ENCODE data around the gene GABRB1. TPM values are rescaled to one million over a fixed set of nuclear protein-coding genes. Genes with fewer than 3 reads are reported as not detected.

Gene GABRB1
- total and polyA plus RNA-seq, 2 of the 8 experiments (the other 6 are each of a cell fraction or from before 2014, with no cell fraction given): 0.22 to 0.38 TPM

DNA sequence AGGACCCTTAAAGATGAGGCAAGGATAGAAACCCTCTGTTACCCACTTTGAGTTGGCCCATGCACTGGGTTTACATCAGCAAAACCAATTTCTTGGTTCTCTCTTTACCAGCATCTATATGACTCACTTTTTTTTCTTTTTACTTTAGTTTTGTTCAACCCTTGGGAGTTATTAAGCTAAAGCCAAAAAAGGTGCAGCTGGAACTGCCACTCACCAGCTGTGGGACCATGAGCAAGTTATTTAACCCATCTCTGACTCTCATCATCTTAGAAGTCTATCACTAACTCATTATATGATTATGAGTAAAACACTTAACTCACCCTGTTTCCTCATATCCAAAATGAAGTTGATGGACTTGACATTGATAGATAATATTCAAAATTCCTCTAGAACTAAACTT lies 53.4 kb downstream of the GABRB1 start (continued):
- TF ChIP-seq CHD7 (IDR thresholded peaks at IDR 0.05; ENCODE audit: insufficient replicate concordance, low read length): no peak
- TF ChIP-seq SAP30 (IDR thresholded peaks at IDR 0.05; ENCODE audit: insufficient read depth, insufficient replicate concordance, low read length): no peak
- TF ChIP-seq KDM4A (IDR thresholded peaks at IDR 0.05; ENCODE audit: low read depth, low read length, severe bottlenecking): no peak
- no peak for TF ChIP-seq JUND (IDR thresholded peaks at IDR 0.05; ENCODE audit: low read length)
- TF ChIP-seq SIX5 (IDR thresholded peaks at IDR 0.05; ENCODE audit: low read depth, low read length): no peak
- no peak for TF ChIP-seq KDM5A (IDR thresholded peaks at IDR 0.05; ENCODE audit: low read length)
- TF ChIP-seq, protein P1, sequence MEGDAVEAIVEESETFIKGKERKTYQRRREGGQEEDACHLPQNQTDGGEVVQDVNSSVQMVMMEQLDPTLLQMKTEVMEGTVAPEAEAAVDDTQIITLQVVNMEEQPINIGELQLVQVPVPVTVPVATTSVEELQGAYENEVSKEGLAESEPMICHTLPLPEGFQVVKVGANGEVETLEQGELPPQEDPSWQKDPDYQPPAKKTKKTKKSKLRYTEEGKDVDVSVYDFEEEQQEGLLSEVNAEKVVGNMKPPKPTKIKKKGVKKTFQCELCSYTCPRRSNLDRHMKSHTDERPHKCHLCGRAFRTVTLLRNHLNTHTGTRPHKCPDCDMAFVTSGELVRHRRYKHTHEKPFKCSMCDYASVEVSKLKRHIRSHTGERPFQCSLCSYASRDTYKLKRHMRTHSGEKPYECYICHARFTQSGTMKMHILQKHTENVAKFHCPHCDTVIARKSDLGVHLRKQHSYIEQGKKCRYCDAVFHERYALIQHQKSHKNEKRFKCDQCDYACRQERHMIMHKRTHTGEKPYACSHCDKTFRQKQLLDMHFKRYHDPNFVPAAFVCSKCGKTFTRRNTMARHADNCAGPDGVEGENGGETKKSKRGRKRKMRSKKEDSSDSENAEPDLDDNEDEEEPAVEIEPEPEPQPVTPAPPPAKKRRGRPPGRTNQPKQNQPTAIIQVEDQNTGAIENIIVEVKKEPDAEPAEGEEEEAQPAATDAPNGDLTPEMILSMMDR (IDR thresholded peaks at IDR 0.05; ENCODE audit: control extremely low read depth in 1 of 3, insufficient read depth in 1 of 3, low read depth in 1 of 3, low read length in 3 of 3): no peak
- no peak for TF ChIP-seq BCL11A (IDR thresholded peaks at IDR 0.05; ENCODE audit: low read depth in 2 of 2, low read length in 2 of 2)

Data from H1 (cell line).